GM12878 (cell line): ENCODE results near the gene SHQ1. TPM values are rescaled to one million over a fixed set of nuclear protein-coding genes. Genes with fewer than 3 reads are reported as not detected.

Experiments
- ATAC-seq: fragments of 200-7000 bp; cut with Tn5 transposase; 3 replicates; pipeline ENCODE4 v1.9.1; 2020; ENCODE audit warnings: mild to moderate bottlenecking, moderate library complexity
- BruUV-seq: library from RNA; stranded (reverse); fragments of 400-500 nt; replicated peaks from 2 replicates; lab custom pipeline; 2021; lab: Mats Ljungman, UMichigan
- CTCF ChIA-PET: fragments of 300-600 bp; sonication (Branson Sonifier 250); formaldehyde crosslinking; extraction: SDS; loops from one replicate; lab custom pipeline; 2021; ENCODE audit warnings: inconsistent platforms; lab: Yijun Ruan, JAX
- POLR2A ChIA-PET: fragments of 350-600 bp; formaldehyde crosslinking; extraction: SDS; loops from one replicate; lab custom pipeline; 2021; ENCODE audit warnings: inconsistent platforms; lab: Charles Lee
- RAD21 ChIA-PET: fragments of 300-600 bp; sonication (Branson Sonifier 250); formaldehyde crosslinking; loops from one replicate; lab custom pipeline; 2023; ENCODE audit warnings: antibody characterized with exemption; ENCODE audit not compliant: unreplicated experiment; lab: Charles Lee
- SMC1A ChIA-PET: fragments of 300-600 bp; sonication (Branson Sonifier 250); formaldehyde crosslinking; loops from one replicate; lab custom pipeline; 2023; ENCODE audit not compliant: unreplicated experiment, uncharacterized antibody; lab: Charles Lee
- DNase-seq: peaks from one replicate; pipeline ENCODE4 v3.0.0-alpha.2; 2011; ENCODE audit warnings: low read depth, low spot score
- FAIRE-seq: peaks from 3 replicates; lab custom pipeline; 2011; peaks lifted over from hg19 to GRCh38; lab: Jason Lieb, UNC
- H2AFZ ChIP-seq: 2 replicates; pipeline ENCODE4 v1.6.0; 2011; ENCODE audit warnings: low read depth, low read length, control low read depth; ENCODE audit not compliant: control insufficient read depth
- H3K27ac ChIP-seq: 2 replicates; pipeline ENCODE4 v1.5.1; 2011; ENCODE audit warnings: control low read depth; ENCODE audit not compliant: control insufficient read depth, insufficient read depth
- H3K27me3 ChIP-seq, 2 experiments: replicated peaks in 1 of 2; 2 replicates each; pipeline versions ENCODE4 v1.6.0 to v1.6.1; 2011; ENCODE audit warnings: low read length in 1 of 2; ENCODE audit not compliant: control insufficient read depth in 2 of 2, insufficient read depth in 2 of 2
- H3K36me3 ChIP-seq, 2 experiments: 2 replicates each; pipeline ENCODE4 v1.5.1; 2011; ENCODE audit warnings: low read length in 1 of 2; ENCODE audit not compliant: control insufficient read depth in 2 of 2, insufficient read depth in 2 of 2
- H3K4me1 ChIP-seq: 2 replicates; pipeline ENCODE4 v1.6.1; 2011; ENCODE audit warnings: mild to moderate bottlenecking, low read length, moderate library complexity, mixed read lengths; ENCODE audit not compliant: control insufficient read depth, insufficient read depth
- H3K4me2 ChIP-seq: 2 replicates; pipeline ENCODE4 v1.6.0; 2011; ENCODE audit warnings: control low read depth; ENCODE audit not compliant: control insufficient read depth, insufficient read depth
- H3K4me3 ChIP-seq: fragments of 200-600 bp; sonication (generic); 2 replicates; pipeline ENCODE4 v1.5.1; 2016
- H3K79me2 ChIP-seq: 2 replicates; pipeline ENCODE4 v1.6.0; 2011; ENCODE audit warnings: low read length; ENCODE audit not compliant: control insufficient read depth, insufficient read depth
- H3K9ac ChIP-seq: 2 replicates; pipeline ENCODE4 v1.8.0; 2011; ENCODE audit warnings: low read length, control low read depth, mixed read lengths; ENCODE audit not compliant: control insufficient read depth, insufficient read depth
- H3K9me3 ChIP-seq: replicated peaks from 3 replicates; pipeline ENCODE4 v1.5.1; 2011; ENCODE audit warnings: mild to moderate bottlenecking, low read length; ENCODE audit not compliant: control insufficient read depth, insufficient read depth
- H4K20me1 ChIP-seq: 2 replicates; pipeline ENCODE4 v1.6.0; 2011; ENCODE audit not compliant: control insufficient read depth, insufficient read depth
- E2F8 ChIP-seq: fragments of 450-650 bp; IDR thresholded peaks from 2 replicates; pipeline ENCODE4 v1.6.1; 2018; ENCODE audit warnings: mild to moderate bottlenecking, low read depth, moderate library complexity; ENCODE audit not compliant: partially characterized antibody
- PAX5 ChIP-seq: IDR thresholded peaks from 2 replicates; pipeline ENCODE4 v1.6.1; 2011; ENCODE audit warnings: low read depth, low read length, borderline replicate concordance
- PAX8 ChIP-seq: fragments of 450-650 bp; IDR thresholded peaks from 2 replicates; pipeline ENCODE4 v1.6.1; 2017; ENCODE audit warnings: mild to moderate bottlenecking, moderate library complexity
- RAD21 ChIP-seq: IDR thresholded peaks from 2 replicates; pipeline ENCODE4 v1.6.1; 2011; ENCODE audit warnings: mild to moderate bottlenecking, low read depth, low read length, moderate library complexity; ENCODE audit not compliant: insufficient read depth
- SRF ChIP-seq, 2 experiments: IDR thresholded peaks; 2 replicates each; pipeline ENCODE4 v1.6.1; 2011; ENCODE audit warnings: low read depth in 2 of 2, low read length in 2 of 2, mild to moderate bottlenecking in 1 of 2, moderate library complexity in 1 of 2
- ZNF622 ChIP-seq: fragments of 450-650 bp; IDR thresholded peaks from 2 replicates; pipeline ENCODE4 v1.6.1; 2017; ENCODE audit warnings: mild to moderate bottlenecking, inconsistent platforms
- WGBS: methylation state at CpG from one replicate; pipeline ENCODE4 v1.1.6; 2016; ENCODE audit warnings: low lambda C conversion rate; ENCODE audit not compliant: insufficient replicate concordance, insufficient coverage; ENCODE audit errors: missing lambda C conversion rate; 5-methylcytosine and 5-hydroxymethylcytosine counted together
- in situ Hi-C: fragments of 300-500 bp; cut with MboI; formaldehyde crosslinking; loops from 9 replicates; pipeline ENCODE4 v1.14.3; 2018; ENCODE audit warnings: mixed read lengths
- intact Hi-C: fragments of 100-400 bp; cut with micrococcal nuclease; formaldehyde crosslinking; loops from one replicate; pipeline ENCODE4 v1.14.2; 2022; ENCODE audit not compliant: unreplicated experiment
- polyA plus RNA-seq, 11 experiments: library from polyadenylated mRNA; depleted of rRNA in 4 of 11; unstranded in 6 of 11; stranded (reverse) in 5 of 11; fragments of >200 nt; fragmentation: Nextera tagmentation in 4 of 11; fragmentation: Illumina TruSeq in 1 of 11; extraction: Ambion mirVana in 4 of 11; extraction: Trizol in 1 of 11; gene quantifications; 1 replicate in 1 of 11; 2 replicates in 10 of 11; pipeline versions ENCODE4 v1.2.1 to v1.2.3, GENCODE V29; 2011 to 2016; ENCODE audit warnings: inconsistent platforms in 2 of 11, missing spikeins in 2 of 11, low read depth in 1 of 11
- total RNA-seq, 4 experiments: library from RNA; depleted of rRNA in 3 of 4; stranded (reverse); fragments of >200 nt in 3 of 4; fragmentation: Illumina TruSeq in 1 of 4; extraction: Trizol in 1 of 4; gene quantifications; 2 replicates each; pipeline versions ENCODE4 v1.2.1 to v1.2.3, GENCODE V29; 2013 to 2021

The SHQ1 gene
- total and polyA plus RNA-seq, 10 of the 15 experiments (the other 5 are each of a cell fraction or from before 2014, with no cell fraction given): 12.6 to 51.7 (median 24.5) TPM

GRCh38 chr3:72814308-72814707, 33.9 kb downstream of the SHQ1 start (continued):
- TF ChIP-seq E2F8 (no peak), ZNF622 (no peak), RAD21 (0 out of 2 replicates have a peak, but pooled peaks have one; percentile 15), PAX5 (no peak)

GRCh38 chr3:72812201-72812600, 36.0 kb downstream of the SHQ1 start:
- FAIRE-seq: no peak
- POLR2A ChIA-PET: no interaction called here

More at GRCh38 chr3:72812201-72812600, 36.0 kb downstream of the SHQ1 start:
- RAD21 ChIA-PET: interaction anchor here (1.6 kb wide), 1 partner anchor 39 kb away, joined by 5 read pairs; no protein-coding TSS in a partner anchor
- H2AFZ ChIP-seq: no peak overlapping the region
- no peak overlapping the region for H3K27ac ChIP-seq
- no peak overlapping the region for H3K4me3 ChIP-seq
- H4K20me1 ChIP-seq: no peaks in the 10 kb centered on the region
- DNase-seq: no peak
- intact Hi-C loops (loop anchor here (10.0 kb wide), 1 partner anchor 227 kb away; no protein-coding TSS in a partner anchor), in situ Hi-C loops (no loop called here)
- no peaks in the 10 kb centered on the region for H3K79me2 ChIP-seq
- no peak for TF ChIP-seq SRF (IDR thresholded peaks at IDR 0.05; ENCODE audit: low read depth in 2 of 2, low read length in 2 of 2)
- TF ChIP-seq PAX8: no peak
- BruUV-seq: TSS peak; percentile 6
- H3K9ac ChIP-seq: no peak overlapping the region
- no peaks in the 10 kb centered on the region for H3K27me3 ChIP-seq
- 97% methylated on average over 3 of the region's 3 CpGs for WGBS
- H3K9me3 ChIP-seq: no peaks in the 10 kb centered on the region
- H3K4me2 ChIP-seq: no peak overlapping the region
- no peak for ATAC-seq
- CTCF ChIA-PET: interaction anchor here (1.2 to 3.5 kb wide), 4 partner anchors 9 to 147 kb away, joined by 4 to 19 read pairs (median 8); no protein-coding TSS in a partner anchor
- SMC1A ChIA-PET: interaction anchor here (1.0 to 3.2 kb wide), 4 partner anchors 8 to 146 kb away, joined by 3 to 15 read pairs (median 3); no protein-coding TSS in a partner anchor
- H3K36me3 ChIP-seq: peaks cover 0 to 2% of the 10 kb centered on the region in 2 experiments; a peak in 1 of 4 replicates
- H3K4me1 ChIP-seq: peaks cover 13% of the 10 kb centered on the region
